ENCODE data around the gene ITPRID2.

ITPRID2 gene

GRCh38 chr2:181857483-181857882, 34.0 kb upstream of the ITPRID2 start:
- TF ChIP-seq CTCF (IDR thresholded peaks at IDR 0.05; ENCODE audit: unreplicated experiment in 3 of 3), result no peak
- Mint-ChIP-seq H3K4me1 (peaks cover 21% of the 10 kb centered on the region), H3K36me3 (ENCODE audit: low read depth) (no peaks in the 10 kb centered on the region), H3K27me3 (ENCODE audit: low read depth) (no peaks in the 10 kb centered on the region), H3K27ac (no peak overlapping the region), H3K4me3 (no peak overlapping the region), H3K9me3 (no peaks in the 10 kb centered on the region)

GRCh38 chr2:181858600-181858999, 32.9 kb upstream of the ITPRID2 start:
- TF ChIP-seq CTCF (IDR thresholded peaks at IDR 0.05; ENCODE audit: unreplicated experiment in 3 of 3), result no peak
- H3K27me3 Mint-ChIP-seq (ENCODE audit: low read depth), result no peaks in the 10 kb centered on the region

GRCh38 chr2:181859123-181859522, 32.4 kb upstream of the ITPRID2 start:
- no peaks in the 10 kb centered on the region for H3K36me3 Mint-ChIP-seq (ENCODE audit: low read depth)

More at GRCh38 chr2:181858600-181858999, 32.9 kb upstream of the ITPRID2 start:
- H3K9me3 Mint-ChIP-seq, result no peaks in the 10 kb centered on the region
- peaks cover 18% of the 10 kb centered on the region for H3K4me1 Mint-ChIP-seq
- no peaks in the 10 kb centered on the region for H3K36me3 Mint-ChIP-seq (ENCODE audit: low read depth)
- no peak overlapping the region for H3K27ac Mint-ChIP-seq
- H3K4me3 Mint-ChIP-seq, result no peak overlapping the region

GRCh38 chr2:181859803-181860202, 31.7 kb upstream of the ITPRID2 start:
- H3K4me1 Mint-ChIP-seq, result peaks cover 6% of the 10 kb centered on the region
- no peaks in the 10 kb centered on the region for H3K27me3 Mint-ChIP-seq (ENCODE audit: low read depth)
- TF ChIP-seq CTCF (IDR thresholded peaks at IDR 0.05; ENCODE audit: unreplicated experiment in 3 of 3), result no peak
- no peaks in the 10 kb centered on the region for H3K36me3 Mint-ChIP-seq (ENCODE audit: low read depth)
- no peak overlapping the region for H3K27ac Mint-ChIP-seq
- no peak overlapping the region for H3K4me3 Mint-ChIP-seq
- no peaks in the 10 kb centered on the region for H3K9me3 Mint-ChIP-seq

More at GRCh38 chr2:181859123-181859522, 32.4 kb upstream of the ITPRID2 start:
- H3K4me3 Mint-ChIP-seq, result no peak overlapping the region
- H3K27ac Mint-ChIP-seq, result no peak overlapping the region
- H3K4me1 Mint-ChIP-seq, result peaks cover 12% of the 10 kb centered on the region
- H3K9me3 Mint-ChIP-seq, result no peaks in the 10 kb centered on the region
- H3K27me3 Mint-ChIP-seq (ENCODE audit: low read depth), result no peaks in the 10 kb centered on the region
- TF ChIP-seq CTCF (IDR thresholded peaks at IDR 0.05; ENCODE audit: unreplicated experiment in 3 of 3), result no peak

- no peaks in the 10 kb centered on the region for H3K36me3 Mint-ChIP-seq (ENCODE audit: low read depth)
- H3K4me1 Mint-ChIP-seq, result peaks cover 3% of the 10 kb centered on the region
- H3K9me3 Mint-ChIP-seq, result no peaks in the 10 kb centered on the region
- H3K27me3 Mint-ChIP-seq (ENCODE audit: low read depth), result no peaks in the 10 kb centered on the region
- no peak for TF ChIP-seq CTCF (IDR thresholded peaks at IDR 0.05; ENCODE audit: unreplicated experiment in 3 of 3)
- no peak overlapping the region for H3K27ac Mint-ChIP-seq
- no peak overlapping the region for H3K4me3 Mint-ChIP-seq
Measured at GRCh38 chr2:181861379-181861778, 30.2 kb upstream of the ITPRID2 start.

- Mint-ChIP-seq H3K27me3 (ENCODE audit: low read depth) (no peaks in the 10 kb centered on the region), H3K36me3 (ENCODE audit: low read depth) (no peaks in the 10 kb centered on the region), H3K27ac (no peak overlapping the region), H3K4me3 (no peak overlapping the region), H3K4me1 (no peaks in the 10 kb centered on the region), H3K9me3 (no peaks in the 10 kb centered on the region)
- TF ChIP-seq CTCF (IDR thresholded peaks at IDR 0.05; ENCODE audit: unreplicated experiment in 3 of 3), result no peak
Measured at GRCh38 chr2:181862583-181863281, 28.8 kb upstream of the ITPRID2 start.

All from nephron (organoid).